GM12878 (cell line): ENCODE data around the gene DUSP22. TPM values are rescaled to one million over a fixed set of nuclear protein-coding genes. Genes with fewer than 3 reads are reported as not detected.
A peak's percentile ranks its signal among the peaks of the same experiment; 100 is the strongest.

Experiments
- ATAC-seq: fragments of 200-7000 bp; cut with Tn5 transposase; 3 replicates; pipeline ENCODE4 v1.9.1; 2020; ENCODE audit warnings: mild to moderate bottlenecking, moderate library complexity
- BruUV-seq: library from RNA; stranded (reverse); fragments of 400-500 nt; replicated peaks from 2 replicates; lab custom pipeline; 2021; lab: Mats Ljungman, UMichigan
- CTCF ChIA-PET: fragments of 300-600 bp; sonication (Branson Sonifier 250); formaldehyde crosslinking; extraction: SDS; loops from one replicate; lab custom pipeline; 2021; ENCODE audit warnings: inconsistent platforms; lab: Yijun Ruan, JAX
- POLR2A ChIA-PET: fragments of 350-600 bp; formaldehyde crosslinking; extraction: SDS; loops from one replicate; lab custom pipeline; 2021; ENCODE audit warnings: inconsistent platforms; lab: Charles Lee
- RAD21 ChIA-PET: fragments of 300-600 bp; sonication (Branson Sonifier 250); formaldehyde crosslinking; loops from one replicate; lab custom pipeline; 2023; ENCODE audit warnings: antibody characterized with exemption; ENCODE audit not compliant: unreplicated experiment; lab: Charles Lee
- SMC1A ChIA-PET: fragments of 300-600 bp; sonication (Branson Sonifier 250); formaldehyde crosslinking; loops from one replicate; lab custom pipeline; 2023; ENCODE audit not compliant: unreplicated experiment, uncharacterized antibody; lab: Charles Lee
- DNase-seq: peaks from one replicate; pipeline ENCODE4 v3.0.0-alpha.2; 2011; ENCODE audit warnings: low read depth, low spot score
- FAIRE-seq: peaks from 3 replicates; lab custom pipeline; 2011; peaks lifted over from hg19 to GRCh38; lab: Jason Lieb, UNC
- H2AFZ ChIP-seq: 2 replicates; pipeline ENCODE4 v1.6.0; 2011; ENCODE audit warnings: low read depth, low read length, control low read depth; ENCODE audit not compliant: control insufficient read depth
- H3K27ac ChIP-seq: 2 replicates; pipeline ENCODE4 v1.5.1; 2011; ENCODE audit warnings: control low read depth; ENCODE audit not compliant: control insufficient read depth, insufficient read depth
- H3K27me3 ChIP-seq, 2 experiments: replicated peaks in 1 of 2; 2 replicates each; pipeline versions ENCODE4 v1.6.0 to v1.6.1; 2011; ENCODE audit warnings: low read length in 1 of 2; ENCODE audit not compliant: control insufficient read depth in 2 of 2, insufficient read depth in 2 of 2
- H3K36me3 ChIP-seq, 2 experiments: 2 replicates each; pipeline ENCODE4 v1.5.1; 2011; ENCODE audit warnings: low read length in 1 of 2; ENCODE audit not compliant: control insufficient read depth in 2 of 2, insufficient read depth in 2 of 2
- H3K4me1 ChIP-seq: 2 replicates; pipeline ENCODE4 v1.6.1; 2011; ENCODE audit warnings: mild to moderate bottlenecking, low read length, moderate library complexity, mixed read lengths; ENCODE audit not compliant: control insufficient read depth, insufficient read depth
- H3K4me2 ChIP-seq: 2 replicates; pipeline ENCODE4 v1.6.0; 2011; ENCODE audit warnings: control low read depth; ENCODE audit not compliant: control insufficient read depth, insufficient read depth
- H3K4me3 ChIP-seq: fragments of 200-600 bp; sonication (generic); 2 replicates; pipeline ENCODE4 v1.5.1; 2016
- H3K79me2 ChIP-seq: 2 replicates; pipeline ENCODE4 v1.6.0; 2011; ENCODE audit warnings: low read length; ENCODE audit not compliant: control insufficient read depth, insufficient read depth
- H3K9ac ChIP-seq: 2 replicates; pipeline ENCODE4 v1.8.0; 2011; ENCODE audit warnings: low read length, control low read depth, mixed read lengths; ENCODE audit not compliant: control insufficient read depth, insufficient read depth
- H3K9me3 ChIP-seq: replicated peaks from 3 replicates; pipeline ENCODE4 v1.5.1; 2011; ENCODE audit warnings: mild to moderate bottlenecking, low read length; ENCODE audit not compliant: control insufficient read depth, insufficient read depth
- H4K20me1 ChIP-seq: 2 replicates; pipeline ENCODE4 v1.6.0; 2011; ENCODE audit not compliant: control insufficient read depth, insufficient read depth
- CBFB ChIP-seq: IDR thresholded peaks from 2 replicates; pipeline ENCODE4 v1.6.1; 2016; ENCODE audit warnings: antibody characterized with exemption, low read depth
- CREB1 ChIP-seq: IDR thresholded peaks from 2 replicates; pipeline ENCODE4 v1.6.1; 2012; ENCODE audit warnings: low read depth, mild to moderate bottlenecking, inconsistent platforms
- FOXK2 ChIP-seq: fragments of 450-650 bp; IDR thresholded peaks from 2 replicates; pipeline ENCODE4 v1.6.1; 2017; ENCODE audit warnings: mild to moderate bottlenecking, moderate library complexity
- MAX ChIP-seq: IDR thresholded peaks from 2 replicates; pipeline ENCODE4 v1.6.1; 2012; ENCODE audit warnings: low read depth, low read length, improper control_type of control experiment
- MEF2A ChIP-seq: IDR thresholded peaks from 2 replicates; pipeline ENCODE4 v1.6.1; 2011; ENCODE audit warnings: low read depth, mild to moderate bottlenecking, low read length, moderate library complexity; ENCODE audit not compliant: insufficient read depth
- MLLT1 ChIP-seq: fragments of 450-650 bp; IDR thresholded peaks from 2 replicates; pipeline ENCODE4 v1.6.1; 2016; ENCODE audit warnings: mild to moderate bottlenecking
- NRF1 ChIP-seq: conservative IDR thresholded peaks from 2 replicates; pipeline ENCODE4 v1.6.1; 2011; ENCODE audit warnings: mild to moderate bottlenecking, low read depth, low read length, improper control_type of control experiment
- PML ChIP-seq: IDR thresholded peaks from 2 replicates; pipeline ENCODE4 v1.6.1; 2012; ENCODE audit warnings: low read length, inconsistent platforms
- RCOR1 ChIP-seq: conservative IDR thresholded peaks from 2 replicates; pipeline ENCODE4 v1.6.1; 2012; ENCODE audit warnings: low read depth, low read length, improper control_type of control experiment
- SMARCA5 ChIP-seq: fragments of 450-650 bp; IDR thresholded peaks from 2 replicates; pipeline ENCODE4 v1.6.1; 2017; ENCODE audit warnings: mild to moderate bottlenecking
- SREBF1 ChIP-seq: IDR thresholded peaks from 2 replicates; pipeline ENCODE4 v1.6.1; 2012; ENCODE audit warnings: mild to moderate bottlenecking, low read length
- WRNIP1 ChIP-seq: IDR thresholded peaks from 2 replicates; pipeline ENCODE4 v1.6.1; 2011; ENCODE audit warnings: low read depth, low read length, improper control_type of control experiment, borderline replicate concordance
- ZBED1 ChIP-seq: IDR thresholded peaks from 2 replicates; pipeline ENCODE4 v1.6.1; 2016; ENCODE audit warnings: borderline replicate concordance
- ZNF384 ChIP-seq: IDR thresholded peaks from 2 replicates; pipeline ENCODE4 v1.6.1; 2012; ENCODE audit warnings: low read depth, mild to moderate bottlenecking, low read length, improper control_type of control experiment, borderline replicate concordance
- WGBS: methylation state at CpG from one replicate; pipeline ENCODE4 v1.1.6; 2016; ENCODE audit warnings: low lambda C conversion rate; ENCODE audit not compliant: insufficient replicate concordance, insufficient coverage; ENCODE audit errors: missing lambda C conversion rate; 5-methylcytosine and 5-hydroxymethylcytosine counted together
- in situ Hi-C: fragments of 300-500 bp; cut with MboI; formaldehyde crosslinking; loops from 9 replicates; pipeline ENCODE4 v1.14.3; 2018; ENCODE audit warnings: mixed read lengths
- intact Hi-C: fragments of 100-400 bp; cut with micrococcal nuclease; formaldehyde crosslinking; loops from one replicate; pipeline ENCODE4 v1.14.2; 2022; ENCODE audit not compliant: unreplicated experiment
- polyA plus RNA-seq, 11 experiments: library from polyadenylated mRNA; depleted of rRNA in 4 of 11; unstranded in 6 of 11; stranded (reverse) in 5 of 11; fragments of >200 nt; fragmentation: Nextera tagmentation in 4 of 11; fragmentation: Illumina TruSeq in 1 of 11; extraction: Ambion mirVana in 4 of 11; extraction: Trizol in 1 of 11; gene quantifications; 1 replicate in 1 of 11; 2 replicates in 10 of 11; pipeline versions ENCODE4 v1.2.1 to v1.2.3, GENCODE V29; 2011 to 2016; ENCODE audit warnings: inconsistent platforms in 2 of 11, missing spikeins in 2 of 11, low read depth in 1 of 11
- total RNA-seq, 4 experiments: library from RNA; depleted of rRNA in 3 of 4; stranded (reverse); fragments of >200 nt in 3 of 4; fragmentation: Illumina TruSeq in 1 of 4; extraction: Trizol in 1 of 4; gene quantifications; 2 replicates each; pipeline versions ENCODE4 v1.2.1 to v1.2.3, GENCODE V29; 2013 to 2021
- TF ChIP-seq, protein P1 (sequence below): fragments of 450-650 bp; IDR thresholded peaks from 2 replicates; pipeline ENCODE4 v1.6.1; 2017; ENCODE audit warnings: mild to moderate bottlenecking, moderate library complexity
- TF ChIP-seq, protein P2 (sequence below): IDR thresholded peaks from 2 replicates; pipeline ENCODE4 v1.6.1; 2012; ENCODE audit warnings: low read depth, low read length, improper control_type of control experiment

DUSP22 gene
- total and polyA plus RNA-seq, 10 of the 15 experiments (the other 5 are each of a cell fraction or from before 2014, with no cell fraction given): 78.9 to 156 (median 107) TPM

DNA sequence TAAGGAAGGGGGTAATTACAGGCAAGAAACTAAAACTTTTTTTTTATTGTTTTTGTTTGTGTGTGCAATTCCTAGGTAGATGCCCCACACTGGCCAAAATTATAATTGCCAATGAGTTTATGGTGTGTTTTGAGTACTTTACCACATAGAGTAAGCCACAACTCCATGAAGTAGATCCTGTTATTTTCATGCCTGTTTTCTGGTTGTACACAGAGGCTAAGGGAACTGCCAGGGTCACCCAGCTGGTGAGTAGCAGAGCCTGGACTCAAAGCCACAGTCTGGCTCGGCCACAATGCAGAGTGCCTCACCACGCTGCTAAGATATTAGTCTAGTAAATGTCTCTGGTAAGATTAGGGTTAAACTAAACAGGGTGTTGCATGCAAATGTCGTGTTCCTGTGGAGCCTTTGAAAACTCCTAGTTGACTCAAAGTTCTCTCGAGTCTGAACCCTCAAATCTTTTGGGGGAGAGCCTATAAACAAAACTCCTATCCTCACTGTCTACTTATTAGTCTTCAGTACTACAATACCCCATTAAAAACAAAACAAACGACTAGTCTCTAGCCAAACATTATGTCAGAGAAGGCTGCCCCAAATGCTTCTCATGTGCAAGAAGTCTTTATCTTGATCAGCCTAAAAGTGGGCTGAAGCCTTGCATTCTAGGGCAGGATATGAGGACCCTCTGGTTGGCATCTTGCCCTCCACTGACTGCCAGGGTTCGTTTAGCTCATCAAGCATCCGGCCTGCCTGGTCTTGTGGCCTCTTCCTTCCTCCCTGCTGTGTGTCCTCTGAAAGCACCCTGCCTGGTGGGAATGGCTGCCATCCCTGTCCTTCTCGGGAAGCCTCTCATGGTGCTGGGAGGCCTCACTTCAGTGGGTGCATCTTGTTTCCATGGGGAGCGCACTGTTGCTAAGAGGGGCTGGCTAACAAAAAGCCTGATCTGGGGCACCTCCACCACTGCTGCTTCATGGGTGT lies 4.2 kb downstream of the DUSP22 start:
- peaks cover 100% of the 10 kb centered on the region for H3K79me2 ChIP-seq
- peaks cover 0 to 7% of the 10 kb centered on the region in 2 experiments; a peak in 1 of 4 replicates for H3K36me3 ChIP-seq
- SMC1A ChIA-PET: interaction anchor here (0.5 to 7.2 kb wide), 32 partner anchors 8 to 146 kb away, joined by 3 to 221 read pairs (median 4); partner anchors contain the start of gene IRF4
- peak overlapping the region; percentile 63 for H3K4me3 ChIP-seq
- no peak overlapping the region for H2AFZ ChIP-seq
- peak overlapping the region; percentile 98 for H3K9ac ChIP-seq
- H3K4me1 ChIP-seq: peaks cover 57% of the 10 kb centered on the region
- 7% methylated on average over 9 of the region's 9 CpGs for WGBS
- peak overlapping the region; percentile 100 for H3K27ac ChIP-seq
- peak; percentile 14 for ATAC-seq
- RAD21 ChIA-PET: interaction anchor here (0.8 to 6.4 kb wide), 20 partner anchors 11 to 103 kb away, joined by 3 to 112 read pairs (median 8); partner anchors contain the start of gene IRF4
- in situ Hi-C loops: no loop called here
- no peaks in the 10 kb centered on the region for H4K20me1 ChIP-seq
- no peaks in the 10 kb centered on the region for H3K9me3 ChIP-seq
- DNase-seq: peak; percentile 92
- BruUV-seq: no TSS peak
- H3K4me2 ChIP-seq: peak overlapping the region; percentile 97
- POLR2A ChIA-PET: interaction anchor here (0.7 to 6.4 kb wide), 24 partner anchors 9 to 103 kb away, joined by 3 to 67 read pairs (median 4); no protein-coding TSS in a partner anchor
- H3K27me3 ChIP-seq: no peaks in the 10 kb centered on the region
- FAIRE-seq: no peak
- intact Hi-C loops: loop anchor here (1.0 to 2.0 kb wide), 2 partner anchors 23 to 94 kb away; partner anchors contain the start of gene IRF4
- CTCF ChIA-PET: interaction anchor here (0.7 to 5.7 kb wide), 15 partner anchors 11 to 107 kb away, joined by 3 to 56 read pairs (median 5); no protein-coding TSS in a partner anchor
- peak; percentile 61 for TF ChIP-seq MLLT1
- TF ChIP-seq MAX: no peak; the same call in 1 of the 2 replicates
- TF ChIP-seq MEF2A: no peak
- TF ChIP-seq RCOR1: no peak
- TF ChIP-seq CREB1: no peak
- TF ChIP-seq PML: no peak
- TF ChIP-seq, protein P1, sequence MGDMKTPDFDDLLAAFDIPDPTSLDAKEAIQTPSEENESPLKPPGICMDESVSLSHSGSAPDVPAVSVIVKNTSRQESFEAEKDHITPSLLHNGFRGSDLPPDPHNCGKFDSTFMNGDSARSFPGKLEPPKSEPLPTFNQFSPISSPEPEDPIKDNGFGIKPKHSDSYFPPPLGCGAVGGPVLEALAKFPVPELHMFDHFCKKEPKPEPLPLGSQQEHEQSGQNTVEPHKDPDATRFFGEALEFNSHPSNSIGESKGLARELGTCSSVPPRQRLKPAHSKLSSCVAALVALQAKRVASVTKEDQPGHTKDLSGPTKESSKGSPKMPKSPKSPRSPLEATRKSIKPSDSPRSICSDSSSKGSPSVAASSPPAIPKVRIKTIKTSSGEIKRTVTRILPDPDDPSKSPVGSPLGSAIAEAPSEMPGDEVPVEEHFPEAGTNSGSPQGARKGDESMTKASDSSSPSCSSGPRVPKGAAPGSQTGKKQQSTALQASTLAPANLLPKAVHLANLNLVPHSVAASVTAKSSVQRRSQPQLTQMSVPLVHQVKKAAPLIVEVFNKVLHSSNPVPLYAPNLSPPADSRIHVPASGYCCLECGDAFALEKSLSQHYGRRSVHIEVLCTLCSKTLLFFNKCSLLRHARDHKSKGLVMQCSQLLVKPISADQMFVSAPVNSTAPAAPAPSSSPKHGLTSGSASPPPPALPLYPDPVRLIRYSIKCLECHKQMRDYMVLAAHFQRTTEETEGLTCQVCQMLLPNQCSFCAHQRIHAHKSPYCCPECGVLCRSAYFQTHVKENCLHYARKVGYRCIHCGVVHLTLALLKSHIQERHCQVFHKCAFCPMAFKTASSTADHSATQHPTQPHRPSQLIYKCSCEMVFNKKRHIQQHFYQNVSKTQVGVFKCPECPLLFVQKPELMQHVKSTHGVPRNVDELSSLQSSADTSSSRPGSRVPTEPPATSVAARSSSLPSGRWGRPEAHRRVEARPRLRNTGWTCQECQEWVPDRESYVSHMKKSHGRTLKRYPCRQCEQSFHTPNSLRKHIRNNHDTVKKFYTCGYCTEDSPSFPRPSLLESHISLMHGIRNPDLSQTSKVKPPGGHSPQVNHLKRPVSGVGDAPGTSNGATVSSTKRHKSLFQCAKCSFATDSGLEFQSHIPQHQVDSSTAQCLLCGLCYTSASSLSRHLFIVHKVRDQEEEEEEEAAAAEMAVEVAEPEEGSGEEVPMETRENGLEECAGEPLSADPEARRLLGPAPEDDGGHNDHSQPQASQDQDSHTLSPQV: no peak
- TF ChIP-seq CBFB: peak; percentile 77
- no peak for TF ChIP-seq SREBF1
- TF ChIP-seq NRF1: no peak
- no peak; the same call in 1 of the 2 replicates for TF ChIP-seq WRNIP1
- no peak; the same call in 1 of the 2 replicates for TF ChIP-seq ZNF384
- TF ChIP-seq ZBED1: peak; percentile 80; the same call in 1 of the 2 replicates
- TF ChIP-seq, protein P2, sequence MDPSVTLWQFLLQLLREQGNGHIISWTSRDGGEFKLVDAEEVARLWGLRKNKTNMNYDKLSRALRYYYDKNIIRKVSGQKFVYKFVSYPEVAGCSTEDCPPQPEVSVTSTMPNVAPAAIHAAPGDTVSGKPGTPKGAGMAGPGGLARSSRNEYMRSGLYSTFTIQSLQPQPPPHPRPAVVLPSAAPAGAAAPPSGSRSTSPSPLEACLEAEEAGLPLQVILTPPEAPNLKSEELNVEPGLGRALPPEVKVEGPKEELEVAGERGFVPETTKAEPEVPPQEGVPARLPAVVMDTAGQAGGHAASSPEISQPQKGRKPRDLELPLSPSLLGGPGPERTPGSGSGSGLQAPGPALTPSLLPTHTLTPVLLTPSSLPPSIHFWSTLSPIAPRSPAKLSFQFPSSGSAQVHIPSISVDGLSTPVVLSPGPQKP: no peak
- TF ChIP-seq SMARCA5: no peak
- TF ChIP-seq FOXK2: no peak
